GM19351 (cell line): ENCODE data around the gene C10orf143.
A peak's percentile ranks its signal among the peaks of the same experiment; 100 is the strongest.
"Not testable (repeated sequence)": the region's sequence is repeated elsewhere in the genome, so short reads cannot be mapped to it uniquely, and the experiment has no call there.

Experiments
- ATAC-seq: cut with Tn5 transposase; IDR thresholded peaks from one replicate; pipeline ENCODE4 v1.9.1; 2021; ENCODE audit warnings: mild to moderate bottlenecking, moderate library complexity; ENCODE audit not compliant: unreplicated experiment

Gene C10orf143

GRCh38 chr10:130110246-130111112, at the start of gene C10orf143:
Gene C10orf143, minus strand, starts transcription at chr10:130110830. Its CDS starts 58 bp downstream, at chr10:130110772.
- ATAC-seq, result peak; percentile 68

- ATAC-seq, result no peak
These were observed 48.7 kb upstream of the C10orf143 start for GRCh38 chr10:130159192-130159794.

- no peak for ATAC-seq
These were observed 35.4 kb upstream of the C10orf143 start for GRCh38 chr10:130146042-130146441.

GRCh38 chr10:130141878-130142277, 31.2 kb upstream of the C10orf143 start:
- ATAC-seq, result peak; percentile 86

GRCh38 chr10:130141460-130141859, 30.8 kb upstream of the C10orf143 start:
- peak; percentile 24 for ATAC-seq

DNA sequence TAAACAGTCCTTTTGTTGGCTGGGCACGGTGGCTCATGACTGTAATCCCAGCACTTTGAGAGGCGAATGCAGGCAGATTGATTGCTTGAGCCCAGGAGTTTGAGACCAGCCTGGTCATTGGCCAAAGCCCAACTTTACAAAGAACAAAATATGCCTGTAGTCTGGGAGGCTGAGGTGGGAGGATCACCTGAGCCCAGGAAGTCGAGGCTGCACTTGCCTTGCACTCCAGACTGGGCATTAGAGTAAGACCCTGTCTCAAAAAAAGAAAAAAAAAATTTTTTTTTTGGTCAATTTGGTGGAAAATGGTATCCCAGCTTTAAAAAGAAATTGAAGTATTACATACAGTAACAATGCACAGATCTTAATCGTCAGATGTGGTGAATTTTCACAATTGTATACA, 30.4 kb upstream of the C10orf143 start:
- ATAC-seq, result no peak

DNA sequence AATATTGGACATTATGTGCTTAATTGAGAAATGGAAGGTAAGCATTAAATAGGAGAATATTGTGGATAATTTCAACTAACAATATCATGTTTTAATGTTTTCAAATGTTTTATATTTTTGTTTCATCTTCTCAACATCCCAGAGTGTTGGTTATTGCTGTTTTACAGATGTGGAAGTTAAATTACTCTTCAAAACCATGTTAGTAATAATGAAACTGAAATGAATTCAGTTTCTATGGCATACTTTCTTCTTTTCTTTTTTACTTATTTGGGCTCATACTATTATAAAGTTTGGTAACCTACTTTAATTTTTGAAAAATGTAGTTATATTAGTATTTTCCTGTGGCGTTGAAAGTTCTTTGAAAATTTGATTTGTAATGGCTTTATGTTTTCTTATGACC, 29.8 kb upstream of the C10orf143 start:
- no peak for ATAC-seq

DNA sequence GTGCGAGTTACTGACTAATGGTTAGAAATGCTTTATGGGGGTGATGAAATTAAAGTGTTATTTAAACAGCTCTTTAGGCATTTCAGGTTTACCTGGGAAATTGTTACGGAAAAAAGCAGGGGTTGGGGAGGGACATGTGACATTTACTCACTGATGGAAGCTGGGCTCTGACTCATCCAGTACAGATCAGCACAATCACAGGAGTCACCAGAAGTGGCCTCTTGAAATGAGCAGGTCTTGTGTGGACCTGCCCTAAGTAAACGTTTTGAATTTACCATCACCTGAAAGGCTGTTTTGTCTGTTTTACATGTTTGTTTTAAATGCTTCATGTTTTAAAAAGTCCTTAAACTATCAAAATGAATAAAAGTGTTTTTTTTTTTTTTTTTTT, 27.8 kb upstream of the C10orf143 start:
- no peak for ATAC-seq

GRCh38 chr10:130137659-130138478, 27.2 kb upstream of the C10orf143 start:
- ATAC-seq, result no peak

DNA sequence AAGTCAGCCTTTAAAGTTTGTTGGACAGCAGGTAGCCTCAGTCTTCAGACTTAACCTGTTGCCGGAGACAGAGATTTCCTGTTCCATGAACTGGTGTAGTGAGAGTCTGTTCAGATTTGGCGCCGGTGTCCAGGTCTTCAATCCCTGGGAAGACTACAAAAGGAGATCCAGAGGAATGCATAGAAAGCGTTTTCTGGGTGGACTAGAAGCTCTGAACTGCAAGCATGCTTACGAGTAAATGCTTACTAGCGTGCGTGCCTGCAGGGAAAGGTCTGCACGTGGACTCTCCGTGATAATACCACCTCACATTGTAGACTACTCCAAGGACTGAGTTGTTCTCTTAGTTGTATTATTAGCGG, 26.4 kb upstream of the C10orf143 start:
- no peak for ATAC-seq

GRCh38 chr10:130136226-130137089, 25.8 kb upstream of the C10orf143 start, which contains the start of gene GLRX3:
Gene GLRX3, plus strand, starts transcription at chr10:130136391. Its CDS starts 30 bp downstream, at chr10:130136421.
- ATAC-seq, result peak; percentile 76

GRCh38 chr10:130135676-130136225, 25.1 kb upstream of the C10orf143 start:
- peak; percentile 17 for ATAC-seq

DNA sequence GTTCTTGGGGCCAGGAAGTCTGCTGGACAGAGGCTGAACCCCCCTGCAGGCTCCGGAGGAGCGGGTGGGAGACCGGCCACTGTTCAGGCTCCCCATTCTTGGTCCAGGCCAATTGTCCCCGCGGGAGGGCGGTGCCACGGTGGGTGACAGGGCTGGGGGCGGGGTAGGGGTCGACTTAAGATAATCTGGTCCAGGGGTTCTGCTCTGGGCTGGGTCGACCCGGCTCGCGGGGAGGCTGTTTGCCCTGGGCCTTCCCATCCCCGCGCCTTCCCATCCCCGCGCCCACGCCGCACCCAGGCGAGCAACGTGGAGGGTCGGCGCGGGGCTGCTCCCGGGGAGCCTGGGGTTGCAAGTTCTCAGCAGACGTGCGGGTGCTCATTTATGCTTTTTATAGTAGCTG, 18.3 kb upstream of the C10orf143 start:
- ATAC-seq, result no peak

DNA sequence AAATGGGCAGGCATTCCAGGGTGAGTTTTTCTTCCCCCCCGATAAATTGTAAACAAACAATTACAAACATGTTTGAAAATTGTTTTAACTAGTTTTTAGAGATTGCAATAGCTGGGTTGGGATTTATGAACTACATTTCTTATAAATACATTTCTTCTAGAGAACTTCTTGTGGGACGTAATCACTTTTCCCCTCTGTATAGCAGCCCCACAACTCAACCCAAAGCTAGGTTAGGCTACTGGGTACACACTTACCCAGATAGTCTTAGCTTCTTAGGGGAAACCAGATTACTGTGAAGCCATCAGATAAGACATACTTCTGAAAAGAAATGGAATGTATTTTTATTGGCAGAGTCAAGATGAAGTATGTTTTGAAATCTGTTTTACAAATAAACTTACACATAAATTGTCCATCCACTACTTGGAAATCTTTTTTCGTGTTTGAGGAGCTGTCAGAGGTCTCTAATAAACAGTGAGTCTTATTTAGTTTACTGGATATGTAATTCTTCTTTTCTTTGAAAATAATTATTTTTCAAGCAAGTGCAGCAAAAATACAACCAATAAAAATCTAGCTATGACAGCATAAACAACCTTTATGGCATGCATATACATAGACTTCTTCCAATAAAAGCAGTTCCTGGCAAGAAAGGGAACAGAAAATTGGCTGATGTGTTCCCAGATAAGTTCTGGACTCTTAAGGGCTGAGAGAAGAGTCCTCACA, 17.6 kb upstream of the C10orf143 start:
- no peak for ATAC-seq

- peak; percentile 98 for ATAC-seq
These were observed 16.9 kb upstream of the C10orf143 start for GRCh38 chr10:130127364-130128061.

GRCh38 chr10:130121486-130122079, 11.0 kb upstream of the C10orf143 start:
- ATAC-seq, result no peak

GRCh38 chr10:130117535-130117934, 6.9 kb upstream of the C10orf143 start:
- not testable (repeated sequence) for ATAC-seq

DNA sequence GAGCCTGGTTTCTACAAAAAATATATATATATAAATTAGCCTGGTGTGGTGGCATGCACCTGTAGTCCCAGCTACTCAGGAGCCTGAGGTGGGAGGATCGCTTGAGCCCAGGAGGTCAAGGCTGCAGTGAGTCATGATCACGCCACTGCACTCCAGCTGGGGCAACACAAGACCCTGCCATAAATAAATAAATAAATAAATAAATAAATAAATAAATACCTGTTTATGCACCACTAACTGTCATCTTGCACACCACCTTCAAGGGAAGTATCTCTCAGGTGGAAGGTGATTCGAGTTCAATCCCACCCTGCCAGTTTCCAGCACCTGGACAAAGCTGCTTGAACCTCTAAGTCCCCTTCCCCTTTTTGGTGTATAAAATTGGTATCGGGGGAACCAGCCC, 6.3 kb upstream of the C10orf143 start:
- not testable (repeated sequence) for ATAC-seq
